Psoas muscle (tissue), 8 donors: ENCODE results near the gene CFAP221. TPM values are rescaled to one million over a fixed set of nuclear protein-coding genes. Genes with fewer than 3 reads are reported as not detected.

Experiments used
- ATAC-seq, 4 donors: fragments of 200-7000 bp; cut with Tn5 transposase; one replicate each; pipeline ENCODE4 v1.9.1; 2020; ENCODE audit warnings: moderate library complexity in 3 of 4, mild to moderate bottlenecking in 2 of 4
- DNase-seq, 2 donors: peaks; one replicate each; pipeline ENCODE4 v3.0.0-alpha.2; 2020
- H3K27ac ChIP-seq: fragments of 200-600 bp; one replicate; pipeline ENCODE4 v1.8.0; 2022
- H3K27me3 ChIP-seq, 3 donors: fragments of 200-600 bp in 1 of 3; one replicate each; pipeline versions ENCODE4 v1.6.1 to v1.8.0; 2013 to 2022; ENCODE audit warnings: low read length in 2 of 3, mild to moderate bottlenecking in 2 of 3, moderate library complexity in 1 of 3; ENCODE audit not compliant: insufficient read depth in 3 of 3
- H3K36me3 ChIP-seq, 2 donors: fragments of 200-600 bp in 1 of 2; one replicate each; pipeline versions ENCODE4 v1.6.1 to v1.8.0; 2013 to 2022; ENCODE audit warnings: low read depth in 1 of 2, mild to moderate bottlenecking in 1 of 2, moderate library complexity in 1 of 2; ENCODE audit not compliant: insufficient read depth in 1 of 2
- H3K4me1 ChIP-seq: fragments of 200-600 bp; one replicate; pipeline ENCODE4 v1.8.0; 2022
- H3K4me3 ChIP-seq: fragments of 200-600 bp; one replicate; pipeline ENCODE4 v1.8.0; 2022; ENCODE audit warnings: mild to moderate bottlenecking
- H3K9me3 ChIP-seq: fragments of 200-600 bp; one replicate; pipeline ENCODE4 v1.8.0; 2022
- CTCF ChIP-seq: fragments of 200-600 bp; IDR thresholded peaks from one replicate; pipeline ENCODE4 v1.8.0; 2022; ENCODE audit warnings: antibody characterized with exemption
- WGBS, 3 donors: extraction: QIAGEN DNeasy Blood & Tissue Kit; methylation state at CpG; one replicate each; pipeline versions ENCODE4 v1.1.6 to v1.1.7; 2013; 5-methylcytosine and 5-hydroxymethylcytosine counted together
- intact Hi-C, 2 donors: fragments of 100-400 bp; cut with DNase I; formaldehyde crosslinking; loops; one replicate each; pipeline versions ENCODE4 v1.11.0 to v1.14.2; 2022
- polyA plus RNA-seq, 3 donors: library from polyadenylated mRNA; stranded (reverse); fragments of 200-250 nt; gene quantifications; one replicate each; pipeline ENCODE4 v1.2.3, GENCODE V29; 2013
- total RNA-seq, 4 donors: library from RNA; stranded (reverse); fragmentation: NEBNext Ultra II Directional in 2 of 4; extraction: Animal tissue kit (Norgen Biotek cat#: 25700) in 2 of 4; gene quantifications; one replicate each; pipeline versions ENCODE4 v1.2.1 to v1.2.4, GENCODE V29; 2021 to 2023
- donor health status: healthy with polysubstance abuse.
- donor health status: DM: no; HTN: no; CAD: no; lungs with moderate emphysema.
- donor health status: Bipolar disorder and iron deficiency.
- donor health status: healthy.
- donor health status: DM: yes; HTN: yes; CAD: no.
- donor health status: DM: no; HTN: no; CAD: no.
- donor health status: DM: no; HTN: no; CAD: no.
- donor health status: DM: yes; HTN: yes; CAD: no.

CFAP221 gene
- total and polyA plus RNA-seq, 7 donors, result 0.36 to 0.88 TPM; not detected in 5

- DNase-seq (no peak), ATAC-seq (no peak)
- Histone ChIP-seq H3K27ac (no peak overlapping the region), H3K4me1 (no peaks in the 10 kb centered on the region), H3K36me3 (no peaks in the 10 kb centered on the region), H3K9me3 (peaks cover 13% of the 10 kb centered on the region), H3K27me3 (peaks cover 0 to 4% (median 3%) of the 10 kb centered on the region in 3 donors), H3K4me3 (no peak overlapping the region)
- intact Hi-C loops, result no loop called here
- no peak for TF ChIP-seq CTCF
Observed at GRCh38 chr2:119537792-119538191, 6.5 kb upstream of the CFAP221 start.

DNA sequence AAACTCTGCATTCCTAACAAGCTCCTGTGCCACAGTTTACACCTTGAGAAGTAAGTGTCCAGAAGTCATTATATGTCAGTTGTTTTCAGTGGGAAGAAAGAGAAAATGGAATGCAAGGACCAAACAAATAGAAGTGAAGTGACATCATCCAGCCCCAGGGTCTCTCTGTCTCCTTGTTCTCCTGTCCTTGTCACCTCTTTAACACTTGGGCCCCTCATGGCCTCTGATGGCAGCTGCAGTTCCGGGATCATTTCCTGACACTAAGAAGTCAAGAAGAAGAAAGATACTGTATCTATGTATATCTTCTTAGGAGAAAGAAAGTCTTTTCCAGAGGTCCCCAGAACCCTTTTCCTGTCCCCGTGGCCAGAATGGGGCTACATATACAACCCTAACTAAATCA is 2.8 kb upstream of the CFAP221 start:
- no peak for DNase-seq
- no peak for TF ChIP-seq CTCF
- peaks cover 0 to 4% (median 3%) of the 10 kb centered on the region in 3 donors for H3K27me3 ChIP-seq
- no peak overlapping the region for H3K4me3 ChIP-seq
- peaks cover 5% of the 10 kb centered on the region for H3K4me1 ChIP-seq
- no peaks in the 10 kb centered on the region for H3K36me3 ChIP-seq
- ATAC-seq, result no peak
- H3K27ac ChIP-seq, result no peak overlapping the region
- WGBS, 3 donors, result 72 to 79% (median 76%) methylated on average over 2 of the region's 2 CpGs
- H3K9me3 ChIP-seq, result no peaks in the 10 kb centered on the region
- intact Hi-C loops, result no loop called here

DNA sequence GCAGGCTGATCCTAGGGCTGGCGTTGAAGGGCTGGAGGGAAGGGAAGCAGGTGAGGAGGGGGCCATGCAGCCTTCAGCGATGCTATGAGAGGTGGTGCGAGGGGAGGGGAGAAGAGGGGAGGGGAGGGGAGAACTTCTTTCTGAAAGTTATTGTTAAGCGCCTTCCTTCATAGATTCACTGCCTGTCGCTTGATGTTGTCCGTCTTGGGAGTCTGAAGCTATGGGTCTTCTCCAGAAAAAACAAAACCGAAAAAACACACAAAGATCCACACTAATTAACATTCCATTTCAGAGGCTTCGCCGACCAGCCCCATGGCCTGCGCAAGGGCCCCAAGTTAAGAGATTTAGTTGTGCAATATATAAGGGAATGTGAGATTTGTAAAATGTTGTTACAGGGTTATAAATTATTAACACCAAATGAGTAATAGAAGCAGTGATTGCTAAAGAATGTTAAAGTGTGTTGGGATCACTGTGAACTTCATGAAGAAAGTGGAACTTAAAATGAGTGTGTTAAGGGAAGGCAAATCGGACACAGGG is 758 bp downstream of the CFAP221 start:
- Histone ChIP-seq H3K9me3 (no peaks in the 10 kb centered on the region), H3K4me1 (peaks cover 23% of the 10 kb centered on the region), H3K27me3 (peaks cover 0 to 4% (median 0%) of the 10 kb centered on the region in 3 donors), H3K36me3 (no peaks in the 10 kb centered on the region), H3K4me3 (peak overlapping the region; percentile 74), H3K27ac (no peak overlapping the region)
- TF ChIP-seq CTCF, result no peak
- WGBS, 3 donors, result 51 to 71% (median 64%) methylated on average over 11 of the region's 11 CpGs
- DNase-seq, result no peak
- intact Hi-C loops, result no loop called here
- ATAC-seq, result no peak

DNA sequence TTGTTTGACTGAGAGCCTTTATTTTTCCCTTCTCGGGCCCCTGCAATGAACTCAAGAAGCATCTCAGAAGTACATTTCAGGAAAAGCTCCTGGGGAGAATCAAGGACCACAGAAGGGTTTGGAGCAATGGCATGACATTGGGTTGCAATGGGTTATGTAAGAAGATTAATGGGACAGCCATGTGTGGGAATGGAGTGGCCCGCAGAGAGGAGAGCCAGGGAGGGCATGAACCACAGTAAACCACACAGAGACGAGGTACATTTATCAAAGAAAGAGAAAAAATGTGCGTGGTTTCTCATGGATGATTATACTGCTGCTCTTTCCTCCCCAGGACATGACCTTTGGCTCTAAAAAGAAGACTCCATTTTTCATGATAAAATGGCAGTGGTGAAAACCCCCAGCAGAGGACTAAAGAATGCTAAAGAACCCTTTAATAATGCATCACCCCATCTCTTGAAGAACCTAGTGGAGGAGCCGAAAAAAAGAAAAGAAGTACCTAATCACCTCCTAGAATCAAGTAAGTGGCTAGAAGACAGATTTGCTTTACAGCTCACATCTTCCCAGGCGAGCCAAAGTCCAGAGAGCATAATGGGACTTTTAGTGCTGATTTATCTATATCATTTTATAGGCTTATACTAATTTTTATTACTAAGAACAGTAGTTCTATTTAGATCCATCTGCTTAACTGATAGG is 1.7 kb downstream of the CFAP221 start:
- no peak for DNase-seq
- H3K27me3 ChIP-seq, result peaks cover 0 to 4% (median 0%) of the 10 kb centered on the region in 3 donors
- no peaks in the 10 kb centered on the region for H3K36me3 ChIP-seq
- no peaks in the 10 kb centered on the region for H3K9me3 ChIP-seq
- no peak for ATAC-seq
- intact Hi-C loops, result no loop called here
- no peak overlapping the region for H3K27ac ChIP-seq
- WGBS, 3 donors, result 78 to 83% (median 82%) methylated on average over 6 of the region's 6 CpGs
- H3K4me1 ChIP-seq, result peaks cover 23% of the 10 kb centered on the region
- TF ChIP-seq CTCF, result no peak
- H3K4me3 ChIP-seq, result no peak overlapping the region

DNA sequence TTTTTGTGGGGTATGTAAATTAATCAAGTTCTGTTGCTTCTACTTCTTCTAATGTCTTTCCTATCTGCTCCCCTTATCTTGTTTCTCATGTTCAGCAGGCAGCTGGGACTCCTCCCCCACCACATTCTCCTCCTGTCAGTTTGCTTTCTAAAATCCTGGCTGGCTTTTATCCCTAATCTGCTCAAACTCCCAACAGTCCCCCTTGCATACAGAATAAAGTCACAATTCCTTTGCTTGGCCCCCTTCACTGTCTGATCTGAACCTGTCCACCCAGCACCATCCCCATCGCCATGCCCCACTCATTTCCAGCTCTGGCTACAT is 2.2 kb downstream of the CFAP221 start:
- TF ChIP-seq CTCF, result no peak
- Histone ChIP-seq H3K4me1 (peaks cover 23% of the 10 kb centered on the region), H3K9me3 (no peaks in the 10 kb centered on the region), H3K4me3 (no peak overlapping the region), H3K27ac (no peak overlapping the region), H3K27me3 (peaks cover 0 to 3% (median 0%) of the 10 kb centered on the region in 3 donors), H3K36me3 (no peaks in the 10 kb centered on the region)
- no peak for ATAC-seq
- intact Hi-C loops, result no loop called here
- WGBS, 3 donors, result 96 to 100% (median 97%) methylated on average over 1 of the region's 1 CpG
- no peak for DNase-seq
